ENCODE data around the gene PDHX. TPM values are rescaled to one million over a fixed set of nuclear protein-coding genes. Genes with fewer than 3 reads are reported as not detected.

The PDHX gene
- 18.1 and 18.6 TPM in 2 replicates for total RNA-seq

- Mint-ChIP-seq H3K9me3 (no peaks in the 10 kb centered on the region), H3K4me1 (peaks cover 27% of the 10 kb centered on the region), H3K27me3 (no peaks in the 10 kb centered on the region), H3K27ac (peak within 1 kb of the TSS; percentile 91), H3K4me3 (peak within 1 kb of the TSS; percentile 95), H3K36me3 (ENCODE audit: low read depth) (peaks cover 20% of the 10 kb centered on the region)
- ChIA-PET POLR2A (interaction anchor here (0.6 to 1.8 kb wide), 7 partner anchors 14 to 1366 kb away, joined by 3 to 7 read pairs (median 3); partner anchors contain the start of genes CAPRIN1 and NAT10), CTCF (interaction anchor here (0.7 to 1.9 kb wide), 5 partner anchors 8 to 476 kb away, joined by 3 to 7 read pairs (median 5); no protein-coding TSS in a partner anchor)
- DNase-seq: peak; percentile 93
- intact Hi-C loops (cut with micrococcal nuclease): loop anchor here (1.0 to 5.0 kb wide), 11 partner anchors 228 to 1373 kb away; partner anchors contain the start of genes CAPRIN1, CAT, COMMD9 and FBXO3
- peak; percentile 96 for ATAC-seq (ENCODE audit: low read depth)
- no peak for TF ChIP-seq CTCF (IDR thresholded peaks at IDR 0.05)
Measured at GRCh38 chr11:34916015-34916842, at the start of gene PDHX, which contains the start of gene APIP. Gene PDHX, plus strand, starts transcription at chr11:34916618. Its CDS starts 38 bp downstream, at chr11:34916656. Gene APIP, minus strand, starts transcription at chr11:34916379. Its CDS starts 95 bp downstream, at chr11:34916284.

- Mint-ChIP-seq H3K9me3 (no peaks in the 10 kb centered on the region), H3K36me3 (ENCODE audit: low read depth) (no peaks in the 10 kb centered on the region), H3K27me3 (no peaks in the 10 kb centered on the region), H3K4me3 (no peak overlapping the region), H3K27ac (no peak overlapping the region), H3K4me1 (peaks cover 1% of the 10 kb centered on the region)
- DNase-seq (no peak), ATAC-seq (ENCODE audit: low read depth) (no peak)
- CTCF ChIA-PET: no interaction called here
- POLR2A ChIA-PET: no interaction called here
- no peak for TF ChIP-seq CTCF (IDR thresholded peaks at IDR 0.05)
- intact Hi-C loops (cut with micrococcal nuclease): no loop called here
Measured at GRCh38 chr11:34869425-34869824, 47.0 kb upstream of the PDHX start.

GRCh38 chr11:34870548-34871196 lies 45.7 kb upstream of the PDHX start:
- H3K27me3 Mint-ChIP-seq: no peaks in the 10 kb centered on the region
- H3K36me3 Mint-ChIP-seq (ENCODE audit: low read depth): no peaks in the 10 kb centered on the region
- intact Hi-C loops (cut with micrococcal nuclease): no loop called here
- no peaks in the 10 kb centered on the region for H3K4me1 Mint-ChIP-seq
- ATAC-seq (ENCODE audit: low read depth): no peak
- no peak for DNase-seq
- CTCF ChIA-PET: no interaction called here
- no peak for TF ChIP-seq CTCF (IDR thresholded peaks at IDR 0.05)
- H3K4me3 Mint-ChIP-seq: no peak overlapping the region
- no peak overlapping the region for H3K27ac Mint-ChIP-seq
- POLR2A ChIA-PET: no interaction called here
- no peaks in the 10 kb centered on the region for H3K9me3 Mint-ChIP-seq

GRCh38 chr11:34874202-34874601 lies 42.2 kb upstream of the PDHX start:
- Mint-ChIP-seq H3K27ac (no peak overlapping the region), H3K27me3 (no peaks in the 10 kb centered on the region), H3K4me3 (no peak overlapping the region), H3K9me3 (no peaks in the 10 kb centered on the region), H3K4me1 (no peaks in the 10 kb centered on the region), H3K36me3 (ENCODE audit: low read depth) (no peaks in the 10 kb centered on the region)
- DNase-seq: no peak
- no peak for TF ChIP-seq CTCF (IDR thresholded peaks at IDR 0.05)
- ChIA-PET POLR2A (no interaction called here), CTCF (no interaction called here)
- ATAC-seq (ENCODE audit: low read depth): no peak
- intact Hi-C loops (cut with micrococcal nuclease): no loop called here

GRCh38 chr11:34877375-34877975 lies 38.9 kb upstream of the PDHX start:
- H3K27me3 Mint-ChIP-seq: no peaks in the 10 kb centered on the region
- H3K36me3 Mint-ChIP-seq (ENCODE audit: low read depth): peaks cover 8% of the 10 kb centered on the region
- intact Hi-C loops (cut with micrococcal nuclease): no loop called here
- H3K4me1 Mint-ChIP-seq: no peaks in the 10 kb centered on the region
- H3K4me3 Mint-ChIP-seq: no peak overlapping the region
- no peak overlapping the region for H3K27ac Mint-ChIP-seq
- DNase-seq: no peak
- H3K9me3 Mint-ChIP-seq: peaks cover 3% of the 10 kb centered on the region
- TF ChIP-seq CTCF (IDR thresholded peaks at IDR 0.05): no peak
- ChIA-PET CTCF (no interaction called here), POLR2A (no interaction called here)
- ATAC-seq (ENCODE audit: low read depth): no peak

All from activated B cell treated with CpG ODN at 0.5 μM for 24 hours (primary cell).